Endothelial cell of umbilical vein (primary cell): ENCODE measurements around the gene CLDN8. TPM values are rescaled to one million over a fixed set of nuclear protein-coding genes. Genes with fewer than 3 reads are reported as not detected.

Source experiments
- BruUV-seq: library from RNA; stranded (reverse); fragments of 400-500 nt; replicated peaks from 2 replicates; lab custom pipeline; 2021; lab: Mats Ljungman, UMichigan
- CTCF ChIA-PET: fragments of 300-600, 350-600 bp; sonication (Branson Sonifier 250); formaldehyde crosslinking; loops from one replicate; lab custom pipeline; 2021; ENCODE audit warnings: antibody characterized with exemption, inconsistent platforms; lab: Charles Lee
- POLR2A ChIA-PET: fragments of 300-600, 350-600 bp; sonication (Branson Sonifier 250); formaldehyde crosslinking; loops from one replicate; lab custom pipeline; 2021; ENCODE audit warnings: antibody characterized with exemption, inconsistent platforms; lab: Charles Lee
- DNase-seq: peaks from one replicate; pipeline ENCODE4 v3.0.0-alpha.2; 2011; ENCODE audit warnings: low read depth, low spot score
- FAIRE-seq: peaks from 2 replicates; lab custom pipeline; 2011; peaks lifted over from hg19 to GRCh38; lab: Jason Lieb, UNC
- H2AFZ ChIP-seq: 2 replicates; pipeline ENCODE4 v1.6.0; 2012; ENCODE audit warnings: low read depth, low read length, control low read depth, inconsistent platforms
- H3K27ac ChIP-seq: 2 replicates; pipeline ENCODE4 v1.5.1; 2011; ENCODE audit warnings: low read depth, mild to moderate bottlenecking, control low read depth, low read length, moderate library complexity; ENCODE audit not compliant: insufficient read depth
- H3K27me3 ChIP-seq, 2 experiments: 2 replicates each; pipeline versions ENCODE4 v1.6.0 to v1.6.1; 2011; ENCODE audit warnings: low read length in 2 of 2, mixed read lengths in 1 of 2; ENCODE audit not compliant: control insufficient read depth in 2 of 2, insufficient read depth in 2 of 2
- H3K36me3 ChIP-seq, 2 experiments: 2 replicates in 1 of 2; 3 replicates in 1 of 2; pipeline ENCODE4 v1.5.1; 2011; ENCODE audit warnings: low read length in 2 of 2, mild to moderate bottlenecking in 1 of 2, moderate library complexity in 1 of 2; ENCODE audit not compliant: control insufficient read depth in 2 of 2, insufficient read depth in 2 of 2; ENCODE audit errors: extremely low read depth in 1 of 2
- H3K4me1 ChIP-seq: 3 replicates; pipeline ENCODE4 v1.5.1; 2011; ENCODE audit warnings: mild to moderate bottlenecking, low read length; ENCODE audit not compliant: control insufficient read depth, insufficient read depth; ENCODE audit errors: extremely low read depth
- H3K4me2 ChIP-seq: 2 replicates; pipeline ENCODE4 v1.6.1; 2011; ENCODE audit warnings: low read length, control low read depth, mixed read lengths; ENCODE audit not compliant: insufficient read depth
- H3K4me3 ChIP-seq, 3 experiments: fragments of 200-600 bp in 1 of 3; sonication (generic), shearing (Covaris generic) in 1 of 3; replicated peaks in 1 of 3; 2 replicates each; pipeline ENCODE4 v1.5.1; 2011 to 2016; ENCODE audit warnings: control low read depth in 3 of 3, low read length in 3 of 3, mild to moderate bottlenecking in 2 of 3, inconsistent platforms in 1 of 3, low read depth in 1 of 3, moderate library complexity in 1 of 3; ENCODE audit not compliant: insufficient read depth in 1 of 3
- H3K79me2 ChIP-seq: 2 replicates; pipeline ENCODE4 v1.6.0; 2012; ENCODE audit warnings: low read length, inconsistent platforms; ENCODE audit not compliant: control insufficient read depth, insufficient read depth
- H3K9ac ChIP-seq: replicated peaks from 2 replicates; pipeline ENCODE3; 2011; ENCODE audit warnings: low read length, control low read depth; ENCODE audit not compliant: insufficient read depth; ENCODE audit errors: extremely low read depth
- H3K9me1 ChIP-seq: replicated peaks from 3 replicates; pipeline ENCODE4 v1.6.0; 2011; ENCODE audit warnings: mild to moderate bottlenecking, low read length; ENCODE audit not compliant: control insufficient read depth, insufficient read depth; ENCODE audit errors: extremely low read depth
- H3K9me3 ChIP-seq: replicated peaks from 2 replicates; pipeline ENCODE4 v1.5.1; 2012; ENCODE audit warnings: low read length, inconsistent platforms; ENCODE audit not compliant: control insufficient read depth, insufficient read depth
- H4K20me1 ChIP-seq: replicated peaks from 2 replicates; pipeline ENCODE3; 2011; ENCODE audit warnings: mild to moderate bottlenecking, low read length; ENCODE audit not compliant: control insufficient read depth, insufficient read depth; ENCODE audit errors: extremely low read depth
- EZH2 ChIP-seq: IDR thresholded peaks from 2 replicates; pipeline ENCODE4 v1.6.1; 2012; ENCODE audit warnings: borderline replicate concordance, low read depth, mild to moderate bottlenecking, moderate library complexity, low read length, inconsistent platforms; ENCODE audit not compliant: severe bottlenecking
- FOS ChIP-seq: IDR thresholded peaks from 2 replicates; pipeline ENCODE4 v1.6.1; 2011; ENCODE audit warnings: mild to moderate bottlenecking, low read length, moderate library complexity, borderline replicate concordance; ENCODE audit not compliant: insufficient read depth
- GATA2 ChIP-seq: IDR thresholded peaks from 2 replicates; pipeline ENCODE4 v1.7.0; 2011; ENCODE audit warnings: low read depth, mild to moderate bottlenecking, moderate library complexity, mixed read lengths, low read length; ENCODE audit not compliant: insufficient read length, insufficient read depth
- JUN ChIP-seq: IDR thresholded peaks from 2 replicates; pipeline ENCODE4 v1.6.1; 2011; ENCODE audit warnings: borderline replicate concordance, low read depth; ENCODE audit not compliant: insufficient read length, insufficient read depth
- MYC ChIP-seq: IDR thresholded peaks from one replicate; pipeline ENCODE4 v1.6.1; 2011; ENCODE audit warnings: mild to moderate bottlenecking, low read depth, low read length
- POLR2A ChIP-seq: IDR thresholded peaks from 2 replicates; pipeline ENCODE4 v1.6.1; 2012; ENCODE audit warnings: low read depth, mild to moderate bottlenecking, control low read depth, low read length
- POLR2AphosphoS5 ChIP-seq: IDR thresholded peaks from 2 replicates; pipeline ENCODE4 v1.6.1; 2012; ENCODE audit warnings: low read depth, mild to moderate bottlenecking, control low read depth, low read length, moderate library complexity; ENCODE audit not compliant: insufficient read depth
- dilution Hi-C: fragments of 300-500 bp; cut with MboI; formaldehyde crosslinking; loops from one replicate; pipeline ENCODE4 v1.15.0; 2019; ENCODE audit warnings: low sequenced_read_pairs; ENCODE audit not compliant: extremely low pct_ligation_motif_present
- intact Hi-C: fragments of 100-400 bp; cut with micrococcal nuclease; formaldehyde crosslinking; loops from one replicate; pipeline ENCODE4 v1.10.0; 2022
- polyA plus RNA-seq, 4 experiments: library from polyadenylated mRNA; depleted of rRNA in 3 of 4; stranded (reverse) in 3 of 4; unstranded in 1 of 4; fragments of >200 nt; gene quantifications; 2 replicates each; pipeline versions ENCODE4 v1.2.1 to v1.2.3, GENCODE V29; 2011 to 2012; ENCODE audit warnings: missing spikeins in 1 of 4
- total RNA-seq: library from RNA; stranded (reverse); gene quantifications from 2 replicates; pipeline ENCODE4 v1.2.3, GENCODE V29; 2021
- TF ChIP-seq, protein P1 (sequence below), 2 donors: IDR thresholded peaks; 1 replicate in 1 of 2; 2 replicates in 1 of 2; pipeline ENCODE4 v1.5.1; 2011; ENCODE audit warnings: low read length in 2 of 2, mild to moderate bottlenecking in 2 of 2, moderate library complexity in 2 of 2, control low read depth in 1 of 2, inconsistent platforms in 1 of 2, low read depth in 1 of 2; ENCODE audit not compliant: insufficient read depth in 1 of 2; ENCODE audit errors: extremely low read depth in 1 of 2
- TF ChIP-seq, protein P2 (sequence below): IDR thresholded peaks from 2 replicates; pipeline ENCODE4 v1.6.1; 2011; ENCODE audit not compliant: insufficient read depth, insufficient read length

The CLDN8 gene
- total and polyA plus RNA-seq, 2 donors (not counting 3 experiments of a cell fraction or from before 2014, with no cell fraction given), result not detected

DNA sequence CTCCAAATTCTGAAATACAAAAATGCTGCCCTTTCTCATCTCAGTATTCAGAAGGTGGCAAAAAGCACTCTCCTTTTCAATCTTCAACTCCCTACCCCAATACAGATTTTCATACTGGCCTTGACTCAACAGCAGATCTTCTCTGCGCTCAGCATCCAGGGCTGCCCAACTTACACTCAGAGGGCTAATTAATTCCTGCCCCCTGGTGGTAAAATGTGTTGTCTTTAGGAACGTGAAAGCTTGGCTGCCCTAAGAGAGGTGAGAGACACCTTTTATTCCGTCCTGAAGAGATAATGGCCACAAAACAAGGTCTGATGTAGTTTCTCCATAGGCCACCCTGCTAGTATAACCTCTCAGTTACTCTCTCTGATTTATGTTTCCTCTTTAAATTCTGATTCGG lies 41.9 kb upstream of the CLDN8 start:
- no peaks in the 10 kb centered on the region for H3K9me1 ChIP-seq
- dilution Hi-C loops, result no loop called here
- H3K4me3 ChIP-seq, result no peak overlapping the region
- ChIA-PET CTCF (no interaction called here), POLR2A (no interaction called here)
- H3K36me3 ChIP-seq, result no peaks in the 10 kb centered on the region
- TF ChIP-seq JUN (no peak), MYC (no peak), POLR2AphosphoS5 (no peak), POLR2A (no peak), EZH2 (no peak), FOS (no peak), GATA2 (no peak)
- TF ChIP-seq, protein P1, sequence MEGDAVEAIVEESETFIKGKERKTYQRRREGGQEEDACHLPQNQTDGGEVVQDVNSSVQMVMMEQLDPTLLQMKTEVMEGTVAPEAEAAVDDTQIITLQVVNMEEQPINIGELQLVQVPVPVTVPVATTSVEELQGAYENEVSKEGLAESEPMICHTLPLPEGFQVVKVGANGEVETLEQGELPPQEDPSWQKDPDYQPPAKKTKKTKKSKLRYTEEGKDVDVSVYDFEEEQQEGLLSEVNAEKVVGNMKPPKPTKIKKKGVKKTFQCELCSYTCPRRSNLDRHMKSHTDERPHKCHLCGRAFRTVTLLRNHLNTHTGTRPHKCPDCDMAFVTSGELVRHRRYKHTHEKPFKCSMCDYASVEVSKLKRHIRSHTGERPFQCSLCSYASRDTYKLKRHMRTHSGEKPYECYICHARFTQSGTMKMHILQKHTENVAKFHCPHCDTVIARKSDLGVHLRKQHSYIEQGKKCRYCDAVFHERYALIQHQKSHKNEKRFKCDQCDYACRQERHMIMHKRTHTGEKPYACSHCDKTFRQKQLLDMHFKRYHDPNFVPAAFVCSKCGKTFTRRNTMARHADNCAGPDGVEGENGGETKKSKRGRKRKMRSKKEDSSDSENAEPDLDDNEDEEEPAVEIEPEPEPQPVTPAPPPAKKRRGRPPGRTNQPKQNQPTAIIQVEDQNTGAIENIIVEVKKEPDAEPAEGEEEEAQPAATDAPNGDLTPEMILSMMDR (IDR thresholded peaks at IDR 0.05; ENCODE audit: extremely low read depth in 1 of 2, insufficient read depth in 1 of 2, low read depth in 1 of 2, low read length in 2 of 2), result no peak
- TF ChIP-seq, protein P2, sequence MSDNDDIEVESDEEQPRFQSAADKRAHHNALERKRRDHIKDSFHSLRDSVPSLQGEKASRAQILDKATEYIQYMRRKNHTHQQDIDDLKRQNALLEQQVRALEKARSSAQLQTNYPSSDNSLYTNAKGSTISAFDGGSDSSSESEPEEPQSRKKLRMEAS, result no peak
- DNase-seq (no peak), FAIRE-seq (no peak)
- H2AFZ ChIP-seq, result no peak overlapping the region
- intact Hi-C loops, result no loop called here
- no peak overlapping the region for H3K4me2 ChIP-seq
- no peak overlapping the region for H3K9ac ChIP-seq
- no peaks in the 10 kb centered on the region for H3K27me3 ChIP-seq
- no peaks in the 10 kb centered on the region for H4K20me1 ChIP-seq
- H3K9me3 ChIP-seq, result no peaks in the 10 kb centered on the region
- no peaks in the 10 kb centered on the region for H3K79me2 ChIP-seq
- BruUV-seq, result no TSS peak
- no peaks in the 10 kb centered on the region for H3K4me1 ChIP-seq
- H3K27ac ChIP-seq, result no peak overlapping the region
